OCI-M2 (cell line): ENCODE results near the gene NLN.
"Not testable (repeated sequence)": the region's sequence is repeated elsewhere in the genome, so short reads cannot be mapped to it uniquely, and the experiment has no call there.

ENCODE experiments used
- DNase-seq: peaks from one replicate; lab custom pipeline; 2025; ENCODE audit not compliant: unreplicated experiment; lab: John Stamatoyannopoulos, UW

NLN gene

DNA sequence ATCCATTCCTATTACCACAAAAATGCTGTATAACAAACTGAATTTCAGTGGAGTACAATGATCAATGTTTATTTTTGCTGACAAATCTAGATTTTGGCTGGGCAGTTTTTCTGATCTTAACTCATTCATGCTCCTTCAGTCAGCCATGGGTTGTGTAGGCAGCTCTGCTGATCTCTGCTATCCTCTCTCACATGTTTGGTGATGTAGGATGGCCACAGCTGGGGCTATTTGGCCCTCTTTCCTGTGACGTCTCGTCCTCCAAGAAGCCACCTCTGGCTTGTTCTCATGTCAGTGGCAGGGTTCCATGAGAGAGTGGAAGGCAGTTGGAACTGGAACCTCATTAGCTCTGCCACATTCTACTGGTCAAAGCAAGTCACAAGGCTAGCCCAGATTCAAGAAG lies 8.9 kb downstream of the NLN start:
- DNase-seq: no peak

GRCh38 chr5:65732046-65732445 lies 10.0 kb downstream of the NLN start:
- DNase-seq: not testable (repeated sequence)

DNA sequence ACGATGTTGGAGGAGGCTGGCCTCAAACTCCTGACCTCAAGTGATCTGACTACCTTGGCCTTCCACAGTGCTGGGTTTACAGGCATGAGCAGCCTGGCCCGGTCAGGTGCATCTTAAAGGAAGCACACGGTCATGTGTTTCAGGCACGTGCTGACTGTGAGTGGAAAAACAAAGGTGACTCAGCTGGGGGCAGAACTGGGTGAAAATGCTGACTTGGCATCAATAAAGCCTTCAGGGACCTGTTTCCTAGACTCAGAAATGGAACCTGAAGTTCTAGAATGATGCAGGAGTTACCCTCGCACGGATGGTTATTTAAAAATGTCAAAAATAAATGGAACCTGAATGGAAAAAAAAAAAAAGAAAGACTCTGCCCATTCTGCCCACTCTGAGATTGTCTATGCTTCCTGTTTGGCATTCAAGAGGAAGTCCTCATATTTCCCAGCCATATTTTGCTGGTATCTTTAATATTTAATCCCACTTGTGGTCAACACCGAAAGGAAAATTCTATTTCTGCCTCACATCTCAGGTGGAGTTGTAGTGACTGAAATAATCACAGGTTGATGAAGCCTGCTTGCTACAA lies 12.3 kb downstream of the NLN start:
- DNase-seq: not testable (repeated sequence)

- DNase-seq: no peak
These were observed 12.9 kb downstream of the NLN start for GRCh38 chr5:65734921-65735320.

- no peak for DNase-seq
These were observed 14.0 kb downstream of the NLN start for GRCh38 chr5:65736011-65736410.

- DNase-seq: no peak
These were observed 15.8 kb downstream of the NLN start for GRCh38 chr5:65737842-65738241.

- DNase-seq: no peak
These were observed 16.3 kb downstream of the NLN start for GRCh38 chr5:65738305-65738704.

GRCh38 chr5:65739162-65739561 lies 17.2 kb downstream of the NLN start:
- no peak for DNase-seq

DNA sequence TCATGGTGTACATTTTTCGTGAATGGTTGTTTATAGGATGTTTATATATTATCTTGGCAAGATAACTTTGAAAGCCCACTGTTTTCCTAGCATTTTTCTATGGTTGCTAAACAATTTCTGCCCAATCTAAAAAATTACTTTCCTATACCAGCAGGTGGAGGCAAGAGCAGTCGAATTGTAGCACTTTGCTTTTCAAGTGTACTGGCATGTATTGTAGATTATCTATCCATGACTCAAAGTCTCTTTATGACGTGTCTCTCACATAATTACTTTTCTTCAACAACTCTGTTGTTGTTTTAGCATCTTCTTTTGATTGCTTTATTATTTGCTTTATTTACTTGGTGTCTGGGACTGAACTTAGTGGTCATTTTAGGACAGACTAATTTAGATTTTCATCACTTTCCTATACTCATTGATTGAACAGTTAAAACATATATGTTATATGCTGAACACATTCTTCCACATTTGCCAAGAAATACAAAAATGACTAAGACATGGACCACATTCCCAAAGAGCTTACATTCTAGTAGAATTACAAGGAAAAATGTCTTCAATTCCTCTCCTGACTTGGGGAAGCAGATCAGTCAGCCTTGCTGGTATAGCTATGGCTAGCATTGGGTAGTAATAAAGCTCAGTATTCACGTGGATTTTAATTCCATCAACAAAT lies 20.7 kb downstream of the NLN start:
- no peak for DNase-seq

DNA sequence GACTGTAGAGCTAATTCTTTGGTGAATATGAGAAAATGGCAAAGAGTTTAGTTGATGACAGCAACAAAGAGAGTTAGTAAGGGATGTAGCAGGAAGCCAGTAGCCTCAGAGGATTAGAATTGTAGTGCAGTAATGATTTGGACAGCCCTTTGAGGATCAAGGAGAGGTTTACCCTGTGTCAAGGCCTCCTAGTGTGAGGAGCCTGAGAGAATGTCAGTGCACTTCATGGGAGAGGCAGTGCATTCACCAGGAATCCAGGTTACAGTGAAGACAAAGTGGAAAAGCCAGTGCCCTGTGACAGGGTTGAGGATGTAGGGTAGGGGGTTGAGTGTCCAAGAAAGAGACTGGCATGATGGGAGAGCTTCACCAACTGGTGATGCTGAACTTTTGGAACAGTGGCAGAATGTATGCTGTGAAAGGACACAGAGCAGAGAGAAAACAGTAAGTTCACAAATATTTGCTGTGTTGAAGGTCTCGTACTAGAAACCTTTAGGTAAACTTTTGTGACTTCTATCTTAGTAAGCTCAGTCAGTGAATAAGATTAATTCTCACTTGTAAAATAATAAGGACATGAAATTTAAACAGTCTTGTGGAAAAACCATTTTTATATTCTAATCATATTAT lies 27.3 kb downstream of the NLN start:
- no peak for DNase-seq

DNA sequence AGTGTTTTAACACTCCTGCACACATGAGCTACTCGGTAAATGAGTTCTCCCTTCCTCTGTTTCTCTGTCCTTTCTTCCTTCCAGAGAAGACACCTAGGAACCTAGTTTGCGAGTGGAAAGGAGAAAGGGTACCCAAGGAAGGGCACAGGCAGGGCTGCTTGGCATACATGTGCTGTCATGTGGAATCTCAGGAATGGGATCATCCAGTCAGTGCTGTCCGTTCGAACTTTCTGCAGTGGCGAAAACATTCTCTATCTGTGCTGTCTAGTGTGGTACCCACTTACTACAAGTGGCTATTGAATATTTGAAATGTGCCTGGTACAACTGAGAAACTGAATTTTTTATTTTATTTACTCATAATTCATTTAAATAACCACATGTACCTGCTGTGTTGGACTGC lies 28.0 kb downstream of the NLN start:
- no peak for DNase-seq

DNA sequence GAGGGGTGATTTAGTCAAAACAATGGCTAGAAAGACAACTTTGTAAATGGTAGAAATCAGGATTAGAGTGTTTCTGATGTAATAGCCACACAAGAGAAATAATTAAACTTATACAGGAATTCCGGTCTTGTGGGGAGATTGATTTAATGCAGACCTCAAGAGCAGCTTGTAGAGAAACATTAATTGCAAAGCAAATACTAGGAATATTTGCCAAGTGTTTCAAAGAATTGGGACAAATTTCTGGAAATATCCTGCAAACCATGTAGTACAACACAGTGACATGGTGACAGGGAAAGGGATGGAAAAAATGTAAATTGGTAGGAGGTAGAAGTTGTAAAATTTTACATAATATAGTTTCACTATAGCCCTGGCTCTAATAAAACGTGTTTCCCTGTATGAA lies 28.9 kb downstream of the NLN start:
- DNase-seq: no peak

- no peak for DNase-seq
These were observed 31.2 kb downstream of the NLN start for GRCh38 chr5:65753189-65753588.

DNA sequence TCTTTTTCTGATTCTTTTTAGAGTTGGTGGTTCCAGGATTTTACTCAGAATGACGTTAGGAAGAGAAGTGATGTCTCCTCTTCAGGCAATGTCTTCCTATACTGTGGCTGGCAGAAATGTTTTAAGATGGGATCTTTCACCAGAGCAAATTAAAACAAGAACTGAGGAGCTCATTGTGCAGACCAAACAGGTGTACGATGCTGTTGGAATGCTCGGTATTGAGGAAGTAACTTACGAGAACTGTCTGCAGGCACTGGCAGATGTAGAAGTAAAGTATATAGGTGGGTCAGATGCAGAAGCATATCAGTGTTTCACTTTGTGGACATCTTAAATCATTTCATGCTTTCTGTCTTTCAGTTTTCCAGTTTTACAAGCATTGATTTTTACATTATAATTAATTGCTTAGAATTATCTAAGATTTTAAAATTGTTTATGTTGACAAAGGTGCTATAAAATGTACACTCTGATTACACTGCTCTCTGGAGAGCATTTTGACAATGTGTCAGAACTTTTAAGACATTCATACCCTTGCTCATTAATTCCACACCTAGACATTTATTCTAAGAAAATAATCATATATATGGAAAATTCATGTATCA lies 36.6 kb downstream of the NLN start:
- DNase-seq: no peak

GRCh38 chr5:65760504-65761275 lies 38.7 kb downstream of the NLN start:
- no peak for DNase-seq

- DNase-seq: no peak
These were observed 40.2 kb downstream of the NLN start for GRCh38 chr5:65762234-65762633.

- no peak for DNase-seq
These were observed 43.6 kb downstream of the NLN start for GRCh38 chr5:65765582-65765981.

- no peak for DNase-seq
These were observed 44.2 kb downstream of the NLN start for GRCh38 chr5:65766175-65766574.

GRCh38 chr5:65766781-65767180 lies 44.8 kb downstream of the NLN start:
- DNase-seq: no peak

DNA sequence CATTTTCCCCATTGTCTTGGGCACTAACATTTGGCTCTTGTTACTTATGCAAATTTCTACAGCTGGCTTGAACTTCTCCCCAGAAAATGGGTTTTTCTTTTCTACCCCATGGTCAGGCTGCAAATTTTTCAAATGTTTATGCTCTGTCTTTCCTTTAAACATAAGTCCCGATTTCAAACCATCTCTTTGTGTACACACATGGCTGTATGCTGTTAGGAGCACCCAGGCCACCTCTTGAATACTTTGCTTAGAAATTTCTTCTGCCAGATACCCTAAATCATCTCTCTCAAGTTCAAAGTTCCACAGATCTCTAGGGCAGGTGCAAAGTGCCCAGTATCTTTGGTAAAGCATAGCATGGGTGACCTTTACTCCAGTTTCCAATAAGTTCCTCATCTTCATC lies 45.6 kb downstream of the NLN start:
- DNase-seq: no peak

- no peak for DNase-seq
These were observed 46.8 kb downstream of the NLN start for GRCh38 chr5:65768723-65769346.
